GM19035 (cell line): ENCODE measurements around the gene DIP2C.

Experiments used
- ATAC-seq: cut with Tn5 transposase; IDR thresholded peaks from one replicate; pipeline ENCODE4 v1.9.1; 2021; ENCODE audit not compliant: unreplicated experiment

Gene DIP2C

GRCh38 chr10:386771-387592 is 302.5 kb downstream of the DIP2C start:
- no peak for ATAC-seq

GRCh38 chr10:385571-386300 is 303.7 kb downstream of the DIP2C start:
- no peak for ATAC-seq

GRCh38 chr10:384538-385305 is 304.7 kb downstream of the DIP2C start:
- no peak for ATAC-seq

GRCh38 chr10:383519-383918 is 305.9 kb downstream of the DIP2C start:
- no peak for ATAC-seq

- ATAC-seq, result no peak
Observed at GRCh38 chr10:381805-382204, 307.7 kb downstream of the DIP2C start.

- ATAC-seq, result no peak
Observed at GRCh38 chr10:381346-381745, 308.1 kb downstream of the DIP2C start.

GRCh38 chr10:380313-380940 is 309.0 kb downstream of the DIP2C start:
- no peak for ATAC-seq

GRCh38 chr10:378930-379704 is 310.4 kb downstream of the DIP2C start:
- no peak for ATAC-seq

- no peak for ATAC-seq
Observed at GRCh38 chr10:378230-378929, 311.1 kb downstream of the DIP2C start.

- ATAC-seq, result no peak
Observed at GRCh38 chr10:377228-377627, 312.2 kb downstream of the DIP2C start.

- ATAC-seq, result no peak
Observed at GRCh38 chr10:375815-376505, 313.5 kb downstream of the DIP2C start.

- no peak for ATAC-seq
Observed at GRCh38 chr10:374354-374753, 315.1 kb downstream of the DIP2C start.

GRCh38 chr10:373526-374309 is 315.8 kb downstream of the DIP2C start:
- ATAC-seq, result no peak

GRCh38 chr10:373015-373414 is 316.5 kb downstream of the DIP2C start:
- no peak for ATAC-seq

- ATAC-seq, result no peak
Observed at GRCh38 chr10:372566-372965, 316.9 kb downstream of the DIP2C start.

GRCh38 chr10:371515-371914 is 318.0 kb downstream of the DIP2C start:
- ATAC-seq, result no peak

GRCh38 chr10:370449-370825 is 319.0 kb downstream of the DIP2C start:
- no peak for ATAC-seq

GRCh38 chr10:369684-370448 is 319.6 kb downstream of the DIP2C start:
- ATAC-seq, result no peak
